ENCODE measurements around the gene DCTPP1. TPM values are rescaled to one million over a fixed set of nuclear protein-coding genes. Genes with fewer than 3 reads are reported as not detected.
A peak's percentile ranks its signal among the peaks of the same experiment; 100 is the strongest.

Gene DCTPP1
- total and polyA plus RNA-seq, 9 of the 15 experiments (the other 6 are each of a cell fraction or from before 2014, with no cell fraction given) = 45.0 to 132 (median 80.6) TPM

DNA sequence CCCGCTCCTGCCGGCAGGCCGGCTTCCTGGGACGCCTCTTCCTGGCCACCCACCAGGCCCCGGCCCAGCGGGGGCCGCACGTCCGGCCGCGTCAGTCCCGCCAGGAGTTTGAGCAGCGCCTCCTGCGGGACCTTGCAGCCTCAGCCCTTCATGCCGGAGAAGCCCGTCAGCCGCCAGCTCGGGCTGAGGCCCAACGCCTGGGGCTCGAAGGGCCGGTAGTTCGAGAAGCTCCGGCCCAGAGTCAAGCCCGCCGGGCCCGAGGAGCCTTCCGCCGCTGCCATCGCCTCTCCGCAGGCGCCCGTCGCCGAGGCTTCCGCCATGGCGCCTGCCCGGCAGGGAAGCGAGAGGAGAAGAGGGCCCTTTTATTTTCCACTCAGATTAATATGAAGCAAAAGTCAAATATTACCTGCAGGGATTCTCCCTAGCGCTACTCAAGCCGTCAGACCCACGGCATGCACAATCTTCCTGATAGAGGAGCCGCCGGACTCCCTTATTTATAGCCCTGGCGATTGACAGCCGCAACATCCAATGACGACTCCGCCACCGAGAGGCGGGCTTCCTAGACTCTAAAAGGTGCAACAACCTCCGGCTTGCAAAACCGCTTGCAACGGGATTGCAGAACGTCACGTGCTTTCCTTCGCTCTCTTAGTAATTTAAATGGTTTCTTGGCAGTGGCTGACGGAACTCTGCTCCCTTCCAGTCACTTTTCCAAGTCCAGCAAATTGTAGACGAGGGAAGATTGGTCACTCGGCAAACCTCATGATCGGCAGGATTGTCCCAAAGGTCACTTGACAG is 15.8 kb upstream of the DCTPP1 start, which contains the start of gene SEPHS2 (continued):
- peak; percentile 82 for TF ChIP-seq HMGN3 (IDR thresholded peaks at IDR 0.05; ENCODE audit: borderline replicate concordance, extremely low read depth, insufficient read length, low read depth, low read length)
- TF ChIP-seq, protein P1, sequence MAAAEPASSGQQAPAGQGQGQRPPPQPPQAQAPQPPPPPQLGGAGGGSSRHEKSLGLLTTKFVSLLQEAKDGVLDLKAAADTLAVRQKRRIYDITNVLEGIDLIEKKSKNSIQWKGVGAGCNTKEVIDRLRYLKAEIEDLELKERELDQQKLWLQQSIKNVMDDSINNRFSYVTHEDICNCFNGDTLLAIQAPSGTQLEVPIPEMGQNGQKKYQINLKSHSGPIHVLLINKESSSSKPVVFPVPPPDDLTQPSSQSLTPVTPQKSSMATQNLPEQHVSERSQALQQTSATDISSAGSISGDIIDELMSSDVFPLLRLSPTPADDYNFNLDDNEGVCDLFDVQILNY (CRISPR knock-in tag; IDR thresholded peaks at IDR 0.05) = no peak
- no peak; the same call in 1 of the 2 replicates for TF ChIP-seq HDAC2 (IDR thresholded peaks at IDR 0.05)
- no peak for TF ChIP-seq BCL6 (CRISPR knock-in tag; IDR thresholded peaks at IDR 0.05)
- TF ChIP-seq ZNF778 (CRISPR knock-in tag; IDR thresholded peaks at IDR 0.05) = no peak
- TF ChIP-seq, protein P2, sequence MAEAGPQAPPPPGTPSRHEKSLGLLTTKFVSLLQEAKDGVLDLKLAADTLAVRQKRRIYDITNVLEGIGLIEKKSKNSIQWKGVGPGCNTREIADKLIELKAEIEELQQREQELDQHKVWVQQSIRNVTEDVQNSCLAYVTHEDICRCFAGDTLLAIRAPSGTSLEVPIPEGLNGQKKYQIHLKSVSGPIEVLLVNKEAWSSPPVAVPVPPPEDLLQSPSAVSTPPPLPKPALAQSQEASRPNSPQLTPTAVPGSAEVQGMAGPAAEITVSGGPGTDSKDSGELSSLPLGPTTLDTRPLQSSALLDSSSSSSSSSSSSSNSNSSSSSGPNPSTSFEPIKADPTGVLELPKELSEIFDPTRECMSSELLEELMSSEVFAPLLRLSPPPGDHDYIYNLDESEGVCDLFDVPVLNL (CRISPR knock-in tag; IDR thresholded peaks at IDR 0.05; ENCODE audit: low read depth) = no peak
- TF ChIP-seq SMAD4 (CRISPR knock-in tag; conservative IDR thresholded peaks at IDR 0.05) = peak; percentile 59; the same call in 1 of the 2 replicates
- no peak for TF ChIP-seq ZNF23 (CRISPR knock-in tag; IDR thresholded peaks at IDR 0.05)
- no peak for TF ChIP-seq SMAD3 (CRISPR knock-in tag; conservative IDR thresholded peaks at IDR 0.05)
- TF ChIP-seq, protein P3, sequence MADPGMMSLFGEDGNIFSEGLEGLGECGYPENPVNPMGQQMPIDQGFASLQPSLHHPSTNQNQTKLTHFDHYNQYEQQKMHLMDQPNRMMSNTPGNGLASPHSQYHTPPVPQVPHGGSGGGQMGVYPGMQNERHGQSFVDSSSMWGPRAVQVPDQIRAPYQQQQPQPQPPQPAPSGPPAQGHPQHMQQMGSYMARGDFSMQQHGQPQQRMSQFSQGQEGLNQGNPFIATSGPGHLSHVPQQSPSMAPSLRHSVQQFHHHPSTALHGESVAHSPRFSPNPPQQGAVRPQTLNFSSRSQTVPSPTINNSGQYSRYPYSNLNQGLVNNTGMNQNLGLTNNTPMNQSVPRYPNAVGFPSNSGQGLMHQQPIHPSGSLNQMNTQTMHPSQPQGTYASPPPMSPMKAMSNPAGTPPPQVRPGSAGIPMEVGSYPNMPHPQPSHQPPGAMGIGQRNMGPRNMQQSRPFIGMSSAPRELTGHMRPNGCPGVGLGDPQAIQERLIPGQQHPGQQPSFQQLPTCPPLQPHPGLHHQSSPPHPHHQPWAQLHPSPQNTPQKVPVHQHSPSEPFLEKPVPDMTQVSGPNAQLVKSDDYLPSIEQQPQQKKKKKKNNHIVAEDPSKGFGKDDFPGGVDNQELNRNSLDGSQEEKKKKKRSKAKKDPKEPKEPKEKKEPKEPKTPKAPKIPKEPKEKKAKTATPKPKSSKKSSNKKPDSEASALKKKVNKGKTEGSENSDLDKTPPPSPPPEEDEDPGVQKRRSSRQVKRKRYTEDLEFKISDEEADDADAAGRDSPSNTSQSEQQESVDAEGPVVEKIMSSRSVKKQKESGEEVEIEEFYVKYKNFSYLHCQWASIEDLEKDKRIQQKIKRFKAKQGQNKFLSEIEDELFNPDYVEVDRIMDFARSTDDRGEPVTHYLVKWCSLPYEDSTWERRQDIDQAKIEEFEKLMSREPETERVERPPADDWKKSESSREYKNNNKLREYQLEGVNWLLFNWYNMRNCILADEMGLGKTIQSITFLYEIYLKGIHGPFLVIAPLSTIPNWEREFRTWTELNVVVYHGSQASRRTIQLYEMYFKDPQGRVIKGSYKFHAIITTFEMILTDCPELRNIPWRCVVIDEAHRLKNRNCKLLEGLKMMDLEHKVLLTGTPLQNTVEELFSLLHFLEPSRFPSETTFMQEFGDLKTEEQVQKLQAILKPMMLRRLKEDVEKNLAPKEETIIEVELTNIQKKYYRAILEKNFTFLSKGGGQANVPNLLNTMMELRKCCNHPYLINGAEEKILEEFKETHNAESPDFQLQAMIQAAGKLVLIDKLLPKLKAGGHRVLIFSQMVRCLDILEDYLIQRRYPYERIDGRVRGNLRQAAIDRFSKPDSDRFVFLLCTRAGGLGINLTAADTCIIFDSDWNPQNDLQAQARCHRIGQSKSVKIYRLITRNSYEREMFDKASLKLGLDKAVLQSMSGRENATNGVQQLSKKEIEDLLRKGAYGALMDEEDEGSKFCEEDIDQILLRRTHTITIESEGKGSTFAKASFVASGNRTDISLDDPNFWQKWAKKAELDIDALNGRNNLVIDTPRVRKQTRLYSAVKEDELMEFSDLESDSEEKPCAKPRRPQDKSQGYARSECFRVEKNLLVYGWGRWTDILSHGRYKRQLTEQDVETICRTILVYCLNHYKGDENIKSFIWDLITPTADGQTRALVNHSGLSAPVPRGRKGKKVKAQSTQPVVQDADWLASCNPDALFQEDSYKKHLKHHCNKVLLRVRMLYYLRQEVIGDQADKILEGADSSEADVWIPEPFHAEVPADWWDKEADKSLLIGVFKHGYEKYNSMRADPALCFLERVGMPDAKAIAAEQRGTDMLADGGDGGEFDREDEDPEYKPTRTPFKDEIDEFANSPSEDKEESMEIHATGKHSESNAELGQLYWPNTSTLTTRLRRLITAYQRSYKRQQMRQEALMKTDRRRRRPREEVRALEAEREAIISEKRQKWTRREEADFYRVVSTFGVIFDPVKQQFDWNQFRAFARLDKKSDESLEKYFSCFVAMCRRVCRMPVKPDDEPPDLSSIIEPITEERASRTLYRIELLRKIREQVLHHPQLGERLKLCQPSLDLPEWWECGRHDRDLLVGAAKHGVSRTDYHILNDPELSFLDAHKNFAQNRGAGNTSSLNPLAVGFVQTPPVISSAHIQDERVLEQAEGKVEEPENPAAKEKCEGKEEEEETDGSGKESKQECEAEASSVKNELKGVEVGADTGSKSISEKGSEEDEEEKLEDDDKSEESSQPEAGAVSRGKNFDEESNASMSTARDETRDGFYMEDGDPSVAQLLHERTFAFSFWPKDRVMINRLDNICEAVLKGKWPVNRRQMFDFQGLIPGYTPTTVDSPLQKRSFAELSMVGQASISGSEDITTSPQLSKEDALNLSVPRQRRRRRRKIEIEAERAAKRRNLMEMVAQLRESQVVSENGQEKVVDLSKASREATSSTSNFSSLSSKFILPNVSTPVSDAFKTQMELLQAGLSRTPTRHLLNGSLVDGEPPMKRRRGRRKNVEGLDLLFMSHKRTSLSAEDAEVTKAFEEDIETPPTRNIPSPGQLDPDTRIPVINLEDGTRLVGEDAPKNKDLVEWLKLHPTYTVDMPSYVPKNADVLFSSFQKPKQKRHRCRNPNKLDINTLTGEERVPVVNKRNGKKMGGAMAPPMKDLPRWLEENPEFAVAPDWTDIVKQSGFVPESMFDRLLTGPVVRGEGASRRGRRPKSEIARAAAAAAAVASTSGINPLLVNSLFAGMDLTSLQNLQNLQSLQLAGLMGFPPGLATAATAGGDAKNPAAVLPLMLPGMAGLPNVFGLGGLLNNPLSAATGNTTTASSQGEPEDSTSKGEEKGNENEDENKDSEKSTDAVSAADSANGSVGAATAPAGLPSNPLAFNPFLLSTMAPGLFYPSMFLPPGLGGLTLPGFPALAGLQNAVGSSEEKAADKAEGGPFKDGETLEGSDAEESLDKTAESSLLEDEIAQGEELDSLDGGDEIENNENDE (IDR thresholded peaks at IDR 0.05; ENCODE audit: low read depth, low read length) = no peak
- TF ChIP-seq STAG1 (CRISPR knock-in tag; IDR thresholded peaks at IDR 0.05; ENCODE audit: borderline replicate concordance) = no peak
- TF ChIP-seq ZNF436 (CRISPR knock-in tag; IDR thresholded peaks at IDR 0.05) = no peak
- TF ChIP-seq, protein P4, sequence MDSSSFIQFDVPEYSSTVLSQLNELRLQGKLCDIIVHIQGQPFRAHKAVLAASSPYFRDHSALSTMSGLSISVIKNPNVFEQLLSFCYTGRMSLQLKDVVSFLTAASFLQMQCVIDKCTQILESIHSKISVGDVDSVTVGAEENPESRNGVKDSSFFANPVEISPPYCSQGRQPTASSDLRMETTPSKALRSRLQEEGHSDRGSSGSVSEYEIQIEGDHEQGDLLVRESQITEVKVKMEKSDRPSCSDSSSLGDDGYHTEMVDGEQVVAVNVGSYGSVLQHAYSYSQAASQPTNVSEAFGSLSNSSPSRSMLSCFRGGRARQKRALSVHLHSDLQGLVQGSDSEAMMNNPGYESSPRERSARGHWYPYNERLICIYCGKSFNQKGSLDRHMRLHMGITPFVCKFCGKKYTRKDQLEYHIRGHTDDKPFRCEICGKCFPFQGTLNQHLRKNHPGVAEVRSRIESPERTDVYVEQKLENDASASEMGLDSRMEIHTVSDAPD (CRISPR knock-in tag; IDR thresholded peaks at IDR 0.05) = no peak

Data from K562 (cell line).